Activated T-helper 9 cell treated with anti-CD3 and anti-CD28 coated beads, Interleukin-2, amount 50 U/mL, for 16 hours (primary cell): ENCODE measurements around the gene ARHGAP31.
"Not testable (repeated sequence)": the region's sequence is repeated elsewhere in the genome, so short reads cannot be mapped to it uniquely, and the experiment has no call there.

Experiments
- DNase-seq: peaks from one replicate; pipeline ENCODE4 v3.0.0-alpha.2; 2020; ENCODE audit warnings: low read depth

The ARHGAP31 gene

GRCh38 chr3:119293871-119294695 is at the start of gene ARHGAP31:
ARHGAP31 (plus strand) TSS chr3:119294383; CDS start chr3:119294905, 522 bp downstream.
- peak; percentile 82 for DNase-seq

DNA sequence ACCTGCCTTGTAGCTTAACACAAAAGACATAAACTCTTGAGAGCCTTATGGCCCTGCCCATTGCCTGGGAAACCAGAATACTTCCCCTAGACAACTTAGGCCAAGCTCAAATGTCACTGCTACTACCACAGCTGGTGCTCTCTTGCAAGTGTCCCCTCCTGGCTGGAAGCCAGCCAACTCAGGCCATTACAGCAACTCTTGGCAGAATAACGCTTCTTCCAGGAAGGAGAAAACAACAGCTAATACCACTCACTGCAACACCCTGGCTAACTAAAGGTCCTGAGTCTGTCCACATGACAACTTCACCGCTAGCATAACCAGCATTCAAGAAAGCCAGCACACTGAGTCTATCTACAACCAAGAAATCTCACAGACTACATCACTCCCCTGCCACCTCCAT is 48.4 kb upstream of the ARHGAP31 start:
- DNase-seq: no peak

DNA sequence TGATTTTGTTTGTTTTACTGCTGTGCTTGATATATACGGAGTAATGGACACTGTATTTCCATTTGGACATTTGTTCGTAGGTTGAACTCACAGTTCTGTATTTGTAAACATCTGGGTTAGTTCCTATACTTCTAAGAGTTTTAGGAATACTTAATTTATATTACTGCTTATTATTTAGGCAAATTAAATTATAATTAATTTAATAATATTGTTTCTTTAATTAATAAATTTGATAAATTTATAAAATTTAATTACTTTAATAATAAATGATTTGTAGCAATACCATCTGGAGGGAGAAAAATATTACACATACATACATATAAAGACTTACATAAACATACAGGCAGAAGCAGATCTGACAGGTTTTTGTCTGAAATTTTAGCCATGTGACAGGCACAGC is 39.0 kb upstream of the ARHGAP31 start:
- DNase-seq: no peak

- no peak for DNase-seq
These were observed 37.1 kb upstream of the ARHGAP31 start for GRCh38 chr3:119257111-119257510.

DNA sequence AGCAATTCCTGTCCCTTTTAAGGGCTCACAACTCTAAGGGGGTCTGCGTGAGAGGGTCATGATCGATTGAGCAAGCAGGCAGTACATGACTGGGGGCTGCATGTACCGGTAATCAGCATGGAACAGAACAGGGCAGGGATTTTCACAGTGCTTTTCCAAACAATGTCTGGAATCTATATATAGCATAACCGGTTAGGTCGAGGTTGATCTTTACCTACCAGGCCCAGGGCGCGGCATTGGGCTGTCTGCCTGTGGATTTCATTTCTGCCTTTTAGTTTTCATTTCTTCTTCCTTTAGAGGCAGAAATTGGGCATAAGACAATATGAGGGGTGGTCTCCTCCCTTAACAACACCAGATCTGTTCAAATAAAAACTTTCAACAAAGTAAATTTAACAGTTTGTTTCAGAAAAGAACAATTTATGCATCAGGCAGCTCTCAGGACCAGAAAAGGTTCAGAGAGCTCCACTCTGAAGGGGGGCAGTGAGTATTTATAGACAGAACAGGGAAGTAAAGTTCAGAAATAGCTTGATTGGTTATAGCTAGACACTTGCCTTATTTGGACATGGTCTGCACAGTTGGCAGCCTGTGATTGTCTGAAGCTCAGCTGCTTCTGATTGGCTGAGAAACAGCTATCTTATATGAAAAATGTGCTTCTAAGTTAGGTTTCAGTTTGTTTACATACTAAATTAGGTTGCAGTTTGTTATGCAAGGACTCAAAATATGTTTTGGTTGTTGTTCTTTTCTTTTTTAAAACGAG is 36.4 kb upstream of the ARHGAP31 start:
- no peak for DNase-seq

DNA sequence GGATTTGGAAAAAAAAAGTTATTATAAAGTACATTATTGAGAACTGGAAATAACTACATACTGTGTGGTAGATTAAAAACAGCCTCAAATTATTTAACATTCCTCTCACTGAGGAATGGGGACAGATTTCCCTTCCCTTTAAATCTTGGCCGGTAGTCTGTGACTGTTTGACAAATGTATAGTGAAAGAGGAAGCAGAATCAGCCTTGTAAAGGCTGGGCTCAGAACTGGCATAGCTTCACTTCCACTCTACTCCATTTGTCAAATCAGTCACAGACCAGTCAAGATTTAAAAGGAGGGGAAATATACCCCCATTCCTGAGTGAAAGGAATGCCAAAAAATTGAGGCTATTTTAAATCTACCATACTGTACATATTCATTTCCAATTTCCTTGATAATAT is 35.3 kb upstream of the ARHGAP31 start:
- no peak for DNase-seq

DNA sequence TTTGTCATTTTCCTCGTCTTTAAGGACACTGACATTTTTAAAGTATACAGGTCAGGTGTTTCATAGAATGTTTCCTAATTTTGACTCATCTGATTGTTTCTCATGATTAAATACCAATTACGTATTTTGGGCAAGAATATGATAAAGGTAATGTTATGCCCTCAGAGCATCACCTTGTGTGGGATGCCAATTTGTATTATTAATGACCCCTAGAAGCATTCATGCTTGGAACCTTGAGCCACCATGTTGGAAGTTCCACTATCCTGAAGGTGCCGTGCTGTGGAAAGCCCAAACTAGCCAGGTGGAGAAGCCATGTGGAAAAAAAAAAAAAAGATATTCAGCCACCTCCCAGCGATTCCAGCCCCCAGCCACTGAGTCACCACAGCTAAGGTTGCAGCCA is 34.4 kb upstream of the ARHGAP31 start:
- DNase-seq: no peak

DNA sequence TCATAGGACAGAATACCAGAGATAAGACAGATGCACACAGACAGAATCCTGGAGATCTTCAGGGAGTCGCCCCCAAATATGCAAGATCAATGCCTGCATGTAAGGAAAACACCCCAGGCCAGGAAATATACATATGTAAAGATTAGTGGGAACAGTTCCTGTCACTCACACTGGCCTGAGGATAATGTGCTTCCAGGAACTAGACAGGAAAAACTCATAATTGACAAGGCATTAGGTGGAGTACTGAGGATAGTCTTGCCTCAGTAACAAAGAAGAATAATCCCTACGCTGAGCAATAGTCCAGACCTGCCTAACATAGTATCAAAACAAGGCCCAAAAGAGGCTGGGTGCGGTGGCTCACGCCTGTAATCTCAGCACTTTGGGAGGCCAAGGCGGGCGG is 33.1 kb upstream of the ARHGAP31 start:
- DNase-seq: no peak

GRCh38 chr3:119270212-119270611 is 24.0 kb upstream of the ARHGAP31 start:
- not testable (repeated sequence) for DNase-seq

- no peak for DNase-seq
These were observed 17.5 kb upstream of the ARHGAP31 start for GRCh38 chr3:119276680-119277079.

GRCh38 chr3:119279101-119279554 is 15.1 kb upstream of the ARHGAP31 start:
- DNase-seq: no peak

- DNase-seq: no peak
These were observed 14.5 kb upstream of the ARHGAP31 start for GRCh38 chr3:119279584-119280243.

- no peak for DNase-seq
These were observed 5.3 kb upstream of the ARHGAP31 start for GRCh38 chr3:119288669-119289403.

- no peak for DNase-seq
These were observed 4.8 kb upstream of the ARHGAP31 start for GRCh38 chr3:119289404-119289770.

GRCh38 chr3:119290613-119291012 is 3.6 kb upstream of the ARHGAP31 start:
- no peak for DNase-seq

GRCh38 chr3:119291062-119291700 is 3.0 kb upstream of the ARHGAP31 start:
- DNase-seq: no peak

DNA sequence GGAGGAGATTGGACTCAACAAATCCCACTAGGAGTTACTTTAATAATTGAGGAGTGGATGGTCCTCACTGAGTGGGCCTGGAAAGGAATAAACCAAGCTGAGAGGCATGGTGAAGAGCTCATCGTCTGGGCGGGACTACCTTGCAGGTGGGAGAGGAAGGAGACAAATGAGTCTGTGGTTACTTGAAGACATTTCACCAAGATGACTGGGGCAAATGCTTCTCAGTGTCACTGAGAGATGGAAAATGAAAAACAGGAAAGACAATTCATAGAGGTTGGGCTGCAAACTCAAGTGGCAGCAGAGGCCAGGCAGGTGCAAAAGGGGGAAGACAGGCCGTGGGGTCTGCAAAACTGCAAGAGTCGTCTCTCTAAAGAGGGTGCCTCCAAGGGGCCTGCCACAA is 1.5 kb upstream of the ARHGAP31 start:
- no peak for DNase-seq

GRCh38 chr3:119293105-119293870 is 895 bp upstream of the ARHGAP31 start:
- DNase-seq: no peak

- DNase-seq: peak; percentile 38
These were observed 801 bp downstream of the ARHGAP31 start for GRCh38 chr3:119294696-119295671.
